ENCODE data around the gene SLC15A1.

Gene SLC15A1

DNA sequence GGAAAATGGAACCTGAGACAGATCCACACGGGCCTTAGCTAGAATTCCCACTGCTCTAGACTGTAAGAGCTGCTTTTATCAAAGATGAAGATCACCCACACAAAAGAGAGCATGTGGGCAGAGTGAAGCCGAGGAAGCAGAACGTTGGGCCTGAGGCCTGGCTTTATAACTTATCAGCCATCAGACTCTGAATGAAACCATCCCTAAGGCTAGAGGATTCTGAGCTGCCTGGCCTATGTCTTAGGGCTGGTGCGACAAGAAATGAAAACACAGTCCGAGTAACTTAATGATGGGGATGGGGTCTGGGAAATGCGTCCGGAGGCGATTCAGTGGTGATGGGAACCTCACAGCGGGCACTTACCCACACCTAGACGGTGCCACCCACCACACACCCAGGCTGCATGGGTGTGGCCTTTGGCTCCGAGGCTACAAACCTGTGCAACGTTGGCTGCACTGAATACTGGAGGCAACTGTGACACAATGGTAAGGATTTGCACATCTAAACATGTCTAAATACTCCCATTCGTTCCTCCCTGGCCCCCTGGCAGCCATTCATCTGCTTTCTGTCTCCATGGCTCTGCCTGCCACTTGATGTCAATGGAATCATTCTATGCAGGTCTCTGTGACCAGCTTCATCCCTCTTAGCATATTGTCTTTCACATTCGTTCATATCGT, 62.0 kb downstream of the SLC15A1 start:
- no peak for DNase-seq

DNA sequence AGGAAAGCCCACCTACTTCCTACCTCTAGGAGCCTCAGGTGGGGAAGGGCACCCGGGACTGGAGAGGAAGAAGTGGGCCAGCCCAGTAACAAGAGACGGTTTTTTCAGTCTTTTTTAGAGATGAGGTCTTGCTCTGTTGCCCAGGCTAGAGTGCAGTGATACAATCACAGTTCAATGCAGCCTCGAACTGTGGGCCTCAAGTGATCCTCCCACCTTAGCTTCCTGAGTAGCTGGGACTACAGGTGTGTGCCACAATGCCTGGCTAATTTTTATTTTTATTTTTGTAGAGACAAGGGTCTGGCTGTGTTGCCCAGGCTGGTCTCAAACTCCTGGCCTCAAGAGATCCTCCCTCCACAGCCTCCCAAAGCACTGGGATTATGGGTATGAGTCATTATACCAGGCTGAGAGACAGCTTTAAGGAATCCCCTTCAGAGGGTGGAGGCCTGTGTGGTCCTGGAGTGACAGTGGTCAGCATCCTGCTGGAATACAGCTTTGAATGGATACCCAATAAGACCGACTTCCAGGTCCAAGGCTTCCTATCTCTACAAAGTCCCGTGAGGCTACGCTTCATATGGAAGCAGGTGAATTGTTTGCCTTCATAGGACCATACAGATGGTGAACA, 63.0 kb downstream of the SLC15A1 start:
- DNase-seq, result no peak

DNA sequence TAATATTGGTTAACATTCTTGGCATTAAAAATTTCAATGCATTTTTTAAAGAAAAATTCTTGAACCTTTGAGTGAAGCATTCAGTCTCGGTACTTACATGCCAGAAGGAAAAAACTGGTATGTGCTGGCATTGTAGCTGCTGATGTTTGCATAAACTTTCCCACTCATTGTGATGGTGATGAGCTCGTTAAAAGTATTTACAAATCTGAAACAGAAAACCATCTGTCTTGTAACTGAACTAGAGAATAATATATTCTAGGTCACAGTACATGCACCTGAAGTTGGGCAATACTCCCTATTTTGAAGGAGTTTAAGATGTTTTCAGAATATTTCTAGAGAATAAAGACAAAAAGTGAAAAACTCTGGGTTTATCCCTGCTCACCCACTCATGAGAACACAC, 64.1 kb downstream of the SLC15A1 start:
- DNase-seq, result no peak

DNA sequence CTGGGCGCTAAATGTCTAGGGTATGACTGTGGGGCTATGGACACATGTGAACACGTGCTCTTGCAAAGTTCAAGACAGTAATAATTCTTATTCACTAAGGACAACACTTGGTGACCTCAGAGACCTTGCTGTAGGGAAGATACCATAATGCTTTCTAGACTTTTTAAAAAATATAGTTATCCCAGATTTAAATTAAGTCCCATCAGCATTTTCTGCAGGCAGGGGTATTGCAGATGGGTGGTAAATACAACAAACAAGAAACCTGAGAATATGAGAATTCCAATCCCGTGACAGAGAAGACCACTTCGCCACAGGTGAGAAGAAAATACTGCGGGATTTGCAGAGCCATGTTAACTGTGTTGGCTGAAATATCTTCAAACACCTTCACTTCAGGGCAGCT, 65.2 kb downstream of the SLC15A1 start:
- DNase-seq, result no peak

DNA sequence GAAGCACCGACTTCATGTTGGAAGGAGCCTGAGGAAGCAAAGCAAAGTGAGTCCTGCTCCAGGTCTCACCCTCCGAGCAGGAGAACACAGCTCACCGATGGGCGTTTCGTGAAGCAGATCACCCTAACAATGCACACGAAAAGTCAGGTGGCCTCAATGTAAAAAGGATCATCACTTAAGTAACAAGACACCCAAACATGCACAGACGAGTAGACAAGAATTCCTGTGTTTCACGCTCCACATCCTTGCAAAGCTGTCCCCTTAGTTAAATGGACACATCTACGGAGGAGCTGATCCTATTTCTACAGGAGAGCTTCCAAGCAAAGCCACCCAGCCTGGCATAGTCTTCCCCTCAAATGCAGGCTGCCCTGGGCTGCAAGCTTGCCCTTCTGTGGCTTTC, 66.2 kb downstream of the SLC15A1 start:
- no peak for DNase-seq

DNA sequence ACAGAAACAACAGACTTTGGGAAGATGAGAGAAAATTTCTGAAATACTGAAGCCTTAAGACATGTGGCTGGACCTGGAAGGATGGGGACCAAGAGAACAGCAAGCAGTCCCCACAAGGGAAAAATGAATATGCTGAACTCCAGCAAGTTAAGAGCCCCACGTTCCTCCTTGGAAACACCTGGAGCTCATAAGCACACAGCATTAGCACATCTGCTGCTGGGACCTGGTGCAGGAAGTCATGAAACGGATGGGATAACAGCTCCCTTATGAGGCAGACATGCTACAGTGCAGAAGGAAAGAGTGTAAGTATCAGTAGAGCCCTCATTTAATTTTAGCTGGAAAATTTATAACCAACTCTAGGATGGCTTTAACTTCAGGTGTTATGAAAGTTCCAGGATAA, 67.3 kb downstream of the SLC15A1 start:
- no peak for DNase-seq

DNA sequence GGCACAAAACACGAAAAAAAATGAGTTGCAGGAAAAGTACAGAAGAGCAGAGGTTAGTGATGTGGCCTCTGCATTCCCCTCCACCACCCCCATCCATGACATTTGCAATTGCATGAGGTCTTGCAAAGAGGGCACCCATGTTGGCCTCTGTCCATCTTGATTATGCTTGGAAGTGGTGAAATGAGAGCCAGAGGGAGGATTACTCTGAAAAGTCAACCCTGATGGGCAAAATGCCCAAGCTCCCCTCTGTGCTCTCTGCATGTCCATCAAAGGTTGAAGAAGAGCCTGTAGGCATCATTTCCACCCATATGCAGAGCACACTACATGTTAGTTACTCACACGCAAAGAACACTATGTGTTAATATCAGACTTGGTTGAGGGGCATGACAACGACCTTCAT, 71.4 kb downstream of the SLC15A1 start:
- DNase-seq, result no peak

DNA sequence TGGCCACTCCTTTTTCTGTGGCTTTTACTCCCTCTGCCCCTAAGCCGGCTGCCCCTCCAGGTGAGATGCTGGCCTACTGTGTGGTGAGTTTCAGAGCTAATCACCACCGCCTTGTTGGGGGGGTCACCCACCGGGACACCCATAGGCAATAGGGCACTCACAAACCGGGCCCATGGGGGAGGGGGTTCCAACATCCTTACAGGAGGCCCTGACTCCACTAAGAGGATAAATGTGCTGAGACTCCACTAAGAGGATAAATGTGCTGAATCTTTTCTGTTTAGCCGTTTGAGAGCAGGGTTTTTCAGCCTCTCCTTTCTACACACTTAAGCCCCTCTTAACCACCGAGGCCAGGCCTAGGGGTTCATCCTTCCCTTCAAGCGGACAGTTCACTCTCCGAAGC, 73.7 kb downstream of the SLC15A1 start:
- DNase-seq, result no peak

DNA sequence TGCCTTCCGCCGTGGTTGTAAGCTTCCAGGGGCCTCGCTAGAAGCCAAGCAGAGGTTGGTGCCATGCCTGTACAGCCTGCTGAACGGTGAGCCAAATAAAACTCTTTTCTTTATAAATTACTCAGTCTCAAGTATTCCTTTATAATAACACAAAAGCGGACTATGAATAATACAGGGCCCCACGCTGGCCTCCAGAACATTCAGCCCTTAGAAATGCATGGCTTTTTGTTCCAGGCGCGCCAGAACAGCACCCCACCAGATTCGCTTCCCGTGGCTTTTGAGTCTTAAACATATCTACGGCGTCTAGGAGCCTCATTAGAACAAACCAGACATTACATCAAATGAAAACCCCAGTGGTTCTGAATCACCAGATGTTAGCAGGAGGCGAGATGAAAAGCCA, 75.1 kb downstream of the SLC15A1 start:
- no peak for DNase-seq

DNA sequence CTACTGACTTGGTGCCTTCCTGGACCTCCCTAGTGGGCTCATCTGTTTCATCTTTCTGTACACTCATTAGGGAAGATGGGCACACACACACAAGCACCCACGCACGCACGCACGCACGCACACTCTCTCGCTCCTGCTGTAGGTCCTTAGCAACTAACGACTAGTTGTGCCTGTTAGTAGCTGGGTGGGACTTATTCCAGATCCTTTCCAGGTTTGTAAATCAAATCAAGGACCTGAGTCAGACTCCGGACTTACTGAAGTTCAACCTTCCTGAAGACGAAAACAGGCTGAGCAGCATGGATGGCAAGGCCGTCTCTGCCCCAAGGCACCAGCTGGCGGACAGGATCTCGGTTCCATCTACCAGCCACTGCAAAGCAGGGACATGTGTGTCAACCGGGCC, 76.2 kb downstream of the SLC15A1 start:
- DNase-seq, result no peak

DNA sequence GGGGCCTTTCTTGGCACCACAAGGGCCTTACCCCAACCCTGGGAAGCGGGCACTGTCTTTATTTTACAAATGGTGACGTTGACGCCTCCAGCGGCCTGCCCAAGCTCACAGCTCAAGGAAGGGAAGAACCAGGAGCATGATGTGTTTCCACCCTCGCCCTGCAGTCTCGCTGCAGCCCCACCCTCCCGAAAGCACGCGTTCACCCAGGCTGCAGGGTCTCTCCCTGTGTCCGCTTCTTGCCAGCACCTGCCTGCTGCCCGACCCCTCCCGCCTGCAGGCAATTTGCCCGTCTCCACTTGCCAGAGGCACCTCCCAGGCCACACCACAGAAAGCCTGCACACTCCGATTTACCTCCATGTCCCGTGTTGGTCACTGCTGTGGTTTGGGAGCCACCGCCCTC, 76.6 kb downstream of the SLC15A1 start:
- DNase-seq, result no peak

DNA sequence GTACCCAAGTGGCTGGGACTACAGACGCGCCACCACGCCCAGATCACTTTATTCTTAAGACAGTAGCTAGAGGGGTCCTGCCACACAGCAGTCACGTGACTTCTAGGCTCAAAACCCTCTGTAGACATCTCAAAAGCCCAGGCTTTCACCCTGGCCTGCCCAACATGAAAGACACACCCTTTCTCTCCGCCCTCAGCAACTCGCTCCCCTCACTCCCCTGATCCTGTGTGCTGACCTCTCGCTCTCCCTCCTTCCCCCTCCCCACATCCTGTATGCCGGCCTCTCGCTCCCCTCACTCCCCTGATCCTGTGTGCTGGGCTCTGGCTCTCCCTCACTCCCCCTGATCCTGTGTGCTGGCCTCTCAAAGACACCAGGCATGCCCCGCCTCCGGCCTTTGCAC, 77.4 kb downstream of the SLC15A1 start:
- no peak for DNase-seq

DNA sequence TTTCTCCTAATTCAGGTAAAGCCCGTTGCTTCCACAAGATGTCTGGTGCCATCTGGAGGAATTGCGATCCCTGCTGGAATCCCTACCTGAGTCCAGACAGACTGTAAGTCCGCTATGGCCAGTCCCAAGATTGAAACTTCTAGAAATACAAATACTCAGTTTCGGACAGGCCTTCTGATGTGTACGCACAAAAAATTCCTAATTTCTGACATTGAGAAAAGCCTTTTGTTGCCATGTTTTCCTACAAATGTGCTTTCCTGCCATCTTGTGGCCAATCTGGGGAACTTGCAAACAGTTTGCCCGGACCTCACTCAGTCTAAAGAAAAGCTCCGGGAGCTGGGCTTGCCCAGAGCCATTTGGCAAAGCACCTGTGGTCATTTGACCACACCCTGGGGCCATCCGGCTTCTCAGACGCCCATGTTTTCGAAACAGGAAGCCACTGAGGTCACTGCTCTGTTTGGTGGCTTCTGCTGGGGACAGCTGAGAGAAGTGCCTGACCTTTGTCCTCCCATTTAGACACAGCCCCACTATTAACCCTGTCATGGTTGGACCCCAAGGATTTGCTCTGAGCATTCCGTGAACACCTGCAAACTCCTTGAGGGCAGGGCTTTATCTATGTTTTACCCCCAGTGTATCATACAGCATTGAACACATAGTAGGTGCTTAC, 79.4 kb downstream of the SLC15A1 start:
- peak; percentile 42 for DNase-seq

DNA sequence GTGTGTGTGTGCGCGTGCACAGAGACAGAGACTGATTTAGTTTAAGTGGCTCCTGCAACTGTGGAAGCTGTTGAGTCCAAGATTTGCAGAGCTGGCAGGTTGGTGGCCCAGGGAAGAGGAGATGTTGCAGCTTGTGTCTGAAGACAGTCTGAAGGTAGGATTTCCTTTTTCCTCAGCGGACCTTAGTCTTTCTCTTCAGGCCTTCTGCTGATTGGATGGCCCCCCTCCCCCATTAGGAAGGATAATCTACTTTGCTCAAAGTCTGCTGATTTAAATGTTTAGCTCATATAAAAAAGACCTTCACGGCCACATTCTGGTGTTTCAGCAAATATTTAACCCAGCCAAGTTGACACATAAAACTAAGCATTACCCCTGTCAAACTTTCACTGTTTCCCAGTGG, 84.3 kb downstream of the SLC15A1 start:
- no peak for DNase-seq

DNA sequence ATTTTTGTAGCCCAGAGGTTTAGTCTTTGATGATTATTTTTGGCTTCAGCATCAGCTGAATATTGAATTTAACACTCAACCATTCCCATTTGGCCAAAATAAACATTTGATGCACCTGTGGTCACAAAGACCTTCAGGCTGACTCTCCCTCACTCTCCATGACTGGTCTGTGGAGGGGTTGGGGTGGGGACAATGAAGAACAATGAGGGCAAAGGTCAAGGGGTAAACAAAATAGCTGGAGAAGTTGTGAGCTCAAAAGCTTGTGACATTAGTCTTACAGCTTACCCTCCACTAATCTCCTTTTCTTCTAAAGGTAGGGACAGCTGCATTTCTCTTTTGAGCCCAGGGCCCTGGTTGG, 86.9 kb downstream of the SLC15A1 start:
- no peak for DNase-seq

DNA sequence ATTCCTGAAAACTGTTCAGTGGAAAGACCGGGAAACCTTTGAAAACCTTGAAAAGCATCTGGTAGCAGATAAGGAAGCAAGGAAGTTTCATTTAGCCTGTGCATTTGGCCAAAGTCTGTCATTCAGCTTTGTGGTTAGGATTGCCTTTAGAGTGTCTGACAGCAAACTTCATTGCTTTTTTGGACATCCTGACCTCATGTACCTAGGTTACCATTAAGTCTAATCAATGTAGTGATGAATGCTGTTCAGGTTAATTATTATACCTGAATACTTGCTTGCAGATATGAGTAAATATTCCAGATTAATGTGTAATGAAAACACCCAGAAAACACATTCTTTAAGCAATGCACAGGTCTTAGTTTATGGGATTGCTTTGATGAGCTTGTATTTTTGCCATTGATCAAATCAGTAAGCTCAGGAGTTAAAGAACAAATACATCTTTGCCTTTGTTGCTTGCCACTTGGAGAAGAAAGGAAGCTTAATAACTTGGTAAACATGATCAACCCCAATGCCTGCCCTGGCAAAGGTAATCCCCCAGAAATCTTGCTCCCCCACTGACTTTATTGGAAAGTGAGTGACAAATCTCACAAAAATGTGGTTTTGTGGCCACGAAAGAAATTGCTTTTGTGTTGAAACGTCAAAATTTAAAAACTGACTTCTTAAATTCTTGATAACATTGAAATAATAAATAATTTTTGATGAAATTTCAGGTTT, 87.4 kb downstream of the SLC15A1 start:
- DNase-seq, result no peak

DNA sequence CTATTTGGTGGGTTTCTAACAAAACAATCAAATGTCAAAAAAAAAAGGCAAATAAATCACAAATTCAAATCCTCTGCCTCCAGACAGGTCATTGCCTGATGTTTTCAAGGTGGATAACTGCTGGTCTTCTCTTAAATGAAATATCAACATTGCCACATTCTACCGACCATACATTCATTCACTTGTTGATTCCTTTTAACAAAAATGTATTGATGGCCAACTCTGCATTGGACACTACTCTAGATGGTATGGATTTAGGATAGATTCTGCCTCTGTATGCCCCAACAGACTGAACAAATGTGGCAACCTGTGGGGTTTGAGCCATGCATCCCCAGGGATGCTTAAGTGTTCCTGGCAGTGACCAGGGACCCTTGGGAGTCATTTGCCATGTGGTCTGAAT, 88.0 kb downstream of the SLC15A1 start:
- DNase-seq, result no peak

DNA sequence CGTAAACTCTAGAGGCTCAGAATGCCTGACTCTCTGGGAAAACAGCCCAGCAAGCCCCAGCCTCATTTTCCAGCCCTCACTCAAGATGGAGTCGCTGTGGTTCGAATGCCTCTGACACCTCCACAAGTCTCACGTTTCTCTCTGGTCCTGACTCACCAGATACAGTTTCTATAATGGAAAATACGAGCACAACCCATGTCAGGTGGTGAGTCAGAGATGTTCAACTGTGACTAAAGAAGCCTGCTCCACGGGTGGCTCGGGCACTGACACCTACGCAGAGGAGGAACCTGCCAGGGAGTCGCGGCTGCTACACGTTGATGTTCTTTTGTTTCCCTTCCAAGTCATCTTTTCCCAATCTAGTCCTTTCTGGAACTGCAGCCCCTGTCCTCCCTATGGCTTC, 88.4 kb downstream of the SLC15A1 start:
- DNase-seq, result no peak

DNA sequence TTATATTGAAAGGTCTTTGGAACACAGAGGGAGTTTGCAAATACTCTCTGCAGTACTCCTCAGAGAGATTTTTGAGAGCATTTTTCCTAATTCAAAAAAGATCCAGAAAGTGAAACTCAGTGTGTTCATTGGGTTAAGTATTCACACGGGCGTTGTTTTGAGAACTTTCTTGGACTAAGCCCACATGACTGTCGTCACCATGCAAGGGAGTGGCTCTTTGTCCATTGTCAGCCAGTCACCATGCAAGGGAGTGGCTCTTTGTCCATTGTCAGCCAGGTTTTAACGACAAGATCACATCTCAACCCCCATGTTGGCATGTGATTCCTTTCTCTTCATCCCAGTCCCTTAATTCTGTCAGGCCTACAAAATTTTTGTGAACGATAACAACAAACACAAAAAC, 94.3 kb downstream of the SLC15A1 start:
- no peak for DNase-seq

DNA sequence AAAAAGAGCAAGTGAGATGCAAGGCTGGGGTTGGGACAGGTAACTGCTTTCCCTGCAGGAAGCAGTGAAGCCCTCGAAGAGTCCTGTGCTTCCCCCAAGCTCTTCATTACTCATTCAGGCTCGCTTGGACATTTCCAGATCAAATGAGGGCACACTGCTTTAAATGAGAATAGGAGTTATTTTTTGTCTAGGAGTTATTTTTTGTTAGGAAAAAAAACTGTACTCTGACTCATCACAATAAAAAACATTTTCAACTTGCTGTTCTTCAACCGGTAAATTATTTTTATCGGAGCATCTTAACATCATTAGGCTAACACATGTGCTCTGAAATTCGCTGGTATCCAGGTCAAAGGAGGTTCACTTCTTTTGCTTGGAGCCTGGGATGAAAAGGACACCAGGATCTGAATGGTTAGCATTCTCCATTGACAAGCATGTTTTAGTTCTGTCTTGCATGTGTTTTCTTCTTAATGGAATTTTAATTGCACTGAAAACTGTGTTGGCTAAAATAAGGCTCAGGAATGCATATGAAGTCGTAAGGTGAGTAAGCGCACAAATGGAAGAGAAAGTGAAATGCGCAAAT, 94.9 kb downstream of the SLC15A1 start:
- no peak for DNase-seq

DNA sequence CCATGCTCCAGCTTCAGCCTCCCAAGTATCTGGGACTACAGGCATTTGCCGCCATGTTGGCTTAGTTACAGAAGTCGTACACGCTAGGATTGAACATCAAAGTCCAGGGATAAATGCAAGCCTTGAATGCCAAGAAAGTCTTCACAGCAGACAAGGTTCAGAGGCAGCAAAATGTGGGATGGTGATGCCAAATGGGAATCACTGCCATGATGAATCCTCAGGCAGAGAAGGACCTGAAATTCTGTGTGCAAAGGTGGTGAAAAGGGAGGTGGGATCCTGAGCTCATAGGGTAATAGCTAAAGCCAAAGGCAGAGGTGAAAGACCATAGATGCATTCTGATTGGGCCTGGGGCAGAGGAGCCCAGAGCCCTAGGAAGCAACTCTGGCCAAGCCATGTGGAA, 96.2 kb downstream of the SLC15A1 start:
- no peak for DNase-seq

DNA sequence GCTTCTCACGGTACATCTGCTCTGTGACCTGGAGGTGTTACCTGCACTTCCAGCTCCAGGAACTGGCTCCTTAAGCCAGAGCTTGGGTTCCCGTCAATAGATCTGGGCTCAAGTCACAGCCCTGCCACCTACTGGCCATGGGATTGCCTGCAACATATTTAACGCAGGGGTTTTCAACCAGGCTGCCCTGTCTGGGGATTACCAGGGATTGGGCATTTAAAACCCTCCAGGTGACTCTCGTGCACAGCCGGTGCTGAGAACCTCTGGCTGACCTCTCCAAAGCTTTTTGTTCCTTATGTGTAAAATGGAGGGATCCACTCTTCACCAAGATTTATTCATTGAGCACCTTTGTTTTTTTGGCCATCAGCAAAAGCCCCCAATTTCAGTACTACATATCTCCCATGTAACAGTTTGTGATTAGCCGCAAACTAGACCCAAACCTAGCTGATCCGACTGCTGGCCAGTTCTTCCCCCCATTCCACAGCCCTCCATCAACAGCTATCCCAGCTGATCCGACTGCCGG, 98.9 kb downstream of the SLC15A1 start:
- DNase-seq, result peak; percentile 80

DNA sequence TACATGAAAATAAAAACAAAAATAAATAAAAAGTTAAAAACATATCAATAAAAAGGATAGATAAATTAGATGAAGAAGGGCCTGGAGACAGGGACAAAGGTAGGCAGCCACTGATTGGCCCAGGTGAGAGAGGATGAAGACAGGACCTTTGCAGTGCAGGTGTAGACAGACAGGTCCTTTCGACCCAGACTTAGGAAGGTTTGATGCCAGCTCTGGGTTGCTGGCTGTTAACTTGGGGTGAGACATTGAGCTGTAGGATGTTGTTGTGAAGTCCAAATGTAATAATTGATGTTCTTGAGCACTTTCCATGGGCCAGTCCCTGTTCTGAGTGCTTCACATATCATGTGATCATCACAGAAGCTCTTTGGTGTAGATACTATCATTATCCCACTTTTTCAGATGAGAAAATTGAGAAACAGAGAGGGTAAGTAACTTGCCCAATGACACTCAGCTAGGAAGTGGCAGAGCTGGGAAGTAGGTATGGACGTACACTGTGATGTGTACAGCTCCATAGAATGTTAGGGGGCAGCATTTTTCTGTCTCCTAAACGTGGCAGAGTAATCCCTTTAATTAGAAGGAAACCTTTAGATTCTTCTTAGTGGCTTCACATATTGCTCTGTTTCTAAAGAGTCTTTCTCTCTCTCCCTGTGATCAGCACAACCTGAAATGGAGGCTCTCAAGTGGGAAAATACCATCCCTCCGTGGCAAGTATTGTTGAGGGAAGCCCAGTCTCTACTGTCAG, 99.6 kb downstream of the SLC15A1 start:
- DNase-seq, result no peak

All from NCI-H1694 (cell line).